Choroid plexus epithelial cell (primary cell): ENCODE data around the gene TECTB.
A peak's percentile ranks its signal among the peaks of the same experiment; 100 is the strongest.

Experiments
- DNase-seq: peaks from one replicate; pipeline ENCODE4 v3.0.0-alpha.2; 2010; ENCODE audit warnings: low read depth
- H3K4me3 ChIP-seq: 2 replicates; pipeline ENCODE4 v1.5.1; 2011; ENCODE audit warnings: low read depth, mild to moderate bottlenecking, control low read depth, low read length, moderate library complexity
- TF ChIP-seq, protein P1 (sequence below): conservative IDR thresholded peaks from 2 replicates; pipeline ENCODE4 v1.5.1; 2011; ENCODE audit warnings: low read depth, mild to moderate bottlenecking, control low read depth, inconsistent platforms, low read length, moderate library complexity

TECTB gene

DNA sequence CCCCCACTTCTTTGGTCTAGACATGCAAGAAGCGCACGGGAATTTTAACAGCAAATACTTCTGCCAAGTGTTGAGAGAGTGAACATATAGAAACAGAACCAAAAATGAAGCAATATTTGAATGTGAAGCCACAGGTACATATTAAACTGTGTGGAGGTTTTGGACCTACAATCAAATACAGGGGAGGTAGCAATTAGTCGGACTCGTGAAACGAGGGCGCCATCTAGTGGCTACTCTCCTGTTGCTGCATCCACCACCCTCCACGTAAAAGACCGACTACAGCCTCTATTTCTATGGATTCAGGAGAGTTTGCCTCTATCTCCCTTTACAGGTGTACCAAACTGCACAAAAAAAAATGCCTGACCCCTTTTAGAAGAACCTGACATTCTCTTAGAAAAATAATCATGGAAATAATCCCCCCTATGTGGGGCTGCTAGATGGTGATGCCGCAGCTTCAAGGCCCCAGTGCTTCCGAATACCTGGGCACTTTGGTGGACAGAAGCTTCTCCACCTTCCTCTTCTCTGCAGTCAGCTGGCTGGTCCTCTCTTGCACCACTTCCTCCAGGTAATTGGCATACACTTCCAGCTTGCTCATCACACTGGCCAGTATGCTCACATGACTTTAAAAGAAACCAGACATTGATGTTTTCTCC lies 31.7 kb downstream of the TECTB start:
- DNase-seq = peak; percentile 88
- TF ChIP-seq, protein P1, sequence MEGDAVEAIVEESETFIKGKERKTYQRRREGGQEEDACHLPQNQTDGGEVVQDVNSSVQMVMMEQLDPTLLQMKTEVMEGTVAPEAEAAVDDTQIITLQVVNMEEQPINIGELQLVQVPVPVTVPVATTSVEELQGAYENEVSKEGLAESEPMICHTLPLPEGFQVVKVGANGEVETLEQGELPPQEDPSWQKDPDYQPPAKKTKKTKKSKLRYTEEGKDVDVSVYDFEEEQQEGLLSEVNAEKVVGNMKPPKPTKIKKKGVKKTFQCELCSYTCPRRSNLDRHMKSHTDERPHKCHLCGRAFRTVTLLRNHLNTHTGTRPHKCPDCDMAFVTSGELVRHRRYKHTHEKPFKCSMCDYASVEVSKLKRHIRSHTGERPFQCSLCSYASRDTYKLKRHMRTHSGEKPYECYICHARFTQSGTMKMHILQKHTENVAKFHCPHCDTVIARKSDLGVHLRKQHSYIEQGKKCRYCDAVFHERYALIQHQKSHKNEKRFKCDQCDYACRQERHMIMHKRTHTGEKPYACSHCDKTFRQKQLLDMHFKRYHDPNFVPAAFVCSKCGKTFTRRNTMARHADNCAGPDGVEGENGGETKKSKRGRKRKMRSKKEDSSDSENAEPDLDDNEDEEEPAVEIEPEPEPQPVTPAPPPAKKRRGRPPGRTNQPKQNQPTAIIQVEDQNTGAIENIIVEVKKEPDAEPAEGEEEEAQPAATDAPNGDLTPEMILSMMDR = peak; percentile 96
- H3K4me3 ChIP-seq = no peak overlapping the region

- DNase-seq = no peak
- H3K4me3 ChIP-seq = no peak overlapping the region
- TF ChIP-seq, protein P1 = no peak
Measured at GRCh38 chr10:112327678-112328077, 44.5 kb downstream of the TECTB start.

- no peak overlapping the region for H3K4me3 ChIP-seq
- DNase-seq = no peak
- TF ChIP-seq, protein P1 = no peak
Measured at GRCh38 chr10:112330162-112330561, 47.0 kb downstream of the TECTB start.

DNA sequence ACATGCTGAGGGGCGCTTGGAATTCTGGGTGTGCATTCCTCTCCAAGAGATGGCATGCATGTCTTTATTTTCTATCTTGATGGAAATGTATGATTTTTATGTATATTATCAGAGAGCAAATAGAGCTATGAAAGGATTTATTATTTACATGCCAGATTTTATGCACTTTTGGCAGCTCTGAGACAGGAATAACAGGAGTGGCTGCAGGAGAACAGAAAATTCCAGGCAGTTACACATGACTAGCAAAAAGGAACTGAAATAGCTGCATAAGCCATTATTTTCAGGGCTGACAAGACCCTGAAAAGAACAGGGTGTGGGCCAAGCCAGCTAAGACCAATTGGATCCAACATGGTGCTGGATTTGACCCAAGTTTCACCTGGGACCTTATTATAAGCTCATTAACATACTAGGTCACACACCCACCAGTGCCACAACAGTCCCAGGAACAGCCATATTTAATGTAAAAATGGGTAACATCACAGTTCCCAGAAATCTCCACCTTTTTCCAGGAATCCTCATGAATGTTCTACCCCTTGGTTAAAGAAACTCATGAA lies 47.5 kb downstream of the TECTB start:
- no peak for DNase-seq
- TF ChIP-seq, protein P1 = no peak
- no peak overlapping the region for H3K4me3 ChIP-seq

DNA sequence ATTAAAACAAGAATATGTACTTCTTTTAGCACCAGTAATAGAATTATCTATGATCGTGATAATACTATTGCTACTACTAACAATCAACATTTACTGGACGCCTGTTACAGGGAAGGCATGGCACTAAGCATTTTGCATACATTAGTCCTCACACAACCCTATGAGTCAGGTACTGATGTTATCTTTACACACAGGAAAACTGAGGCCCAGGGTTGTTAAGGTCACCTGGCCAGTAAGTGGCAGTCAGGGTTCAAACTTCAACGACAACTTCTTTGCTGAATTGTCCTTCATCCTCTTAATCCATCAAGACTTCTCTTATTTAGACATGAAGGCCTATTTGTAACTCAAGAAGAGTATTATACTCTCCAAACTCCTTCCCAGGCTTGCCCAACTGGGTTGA lies 48.8 kb downstream of the TECTB start:
- H3K4me3 ChIP-seq = no peak overlapping the region
- no peak for DNase-seq
- TF ChIP-seq, protein P1 = no peak

GRCh38 chr10:112332509-112333228 lies 49.5 kb downstream of the TECTB start:
- TF ChIP-seq, protein P1 = no peak
- peak; percentile 52 for DNase-seq
- no peak overlapping the region for H3K4me3 ChIP-seq

DNA sequence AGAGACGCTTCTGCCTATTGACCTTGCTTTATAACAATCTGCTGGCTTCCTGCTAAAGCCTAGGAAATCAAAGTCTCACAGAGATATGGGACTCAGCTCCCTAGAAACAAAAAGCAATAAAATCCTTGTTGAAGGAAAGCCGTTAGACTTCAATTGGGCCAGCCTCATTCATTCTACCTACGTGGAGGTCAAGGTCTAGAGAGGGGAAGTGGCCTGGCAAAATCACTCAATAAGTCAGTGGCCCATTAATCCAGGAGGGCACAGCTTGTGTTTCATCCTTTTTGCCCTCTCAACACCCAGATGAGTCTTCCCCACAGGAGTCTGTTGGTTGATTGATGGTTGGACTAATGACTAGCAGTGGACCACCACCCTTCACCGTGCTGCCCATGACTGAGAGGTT lies 50.3 kb downstream of the TECTB start:
- TF ChIP-seq, protein P1 = no peak
- H3K4me3 ChIP-seq = no peak overlapping the region
- DNase-seq = no peak
